Cardiac muscle cell (in vitro differentiated cells and primary cell): Measurements from ENCODE around the gene NTSR1. TPM values are rescaled to one million over a fixed set of nuclear protein-coding genes. Genes with fewer than 3 reads are reported as not detected.

Source experiments
- DNase-seq, 2 donors: peaks; one replicate each; pipeline versions ENCODE4 v3.0.0 to v3.0.0-alpha.2; 2010 to 2017; ENCODE audit warnings: low read depth in 1 of 2, low spot score in 1 of 2
- H3K27ac ChIP-seq: fragments of 200-600 bp; sonication (generic); 2 replicates; pipeline ENCODE4 v1.5.1; 2016
- H3K27me3 ChIP-seq: fragments of 200-600 bp; sonication (generic); 2 replicates; pipeline ENCODE4 v1.6.0; 2016; ENCODE audit warnings: control low read depth
- H3K36me3 ChIP-seq: fragments of 200-600 bp; sonication (generic); 2 replicates; pipeline ENCODE4 v1.5.1; 2016; ENCODE audit warnings: control low read depth
- H3K4me1 ChIP-seq: fragments of 200-600 bp; sonication (generic); 2 replicates; pipeline ENCODE4 v1.8.1; 2017; ENCODE audit warnings: low read depth, mild to moderate bottlenecking, mixed run types
- H3K4me3 ChIP-seq: fragments of 200-600 bp; sonication (generic); 2 replicates; pipeline ENCODE4 v1.5.1; 2016; ENCODE audit warnings: mild to moderate bottlenecking
- H3K9me3 ChIP-seq: fragments of 200-600 bp; sonication (generic); 2 replicates; pipeline ENCODE4 v1.5.1; 2017; ENCODE audit warnings: low read depth, mild to moderate bottlenecking, control low read depth
- CTCF ChIP-seq: IDR thresholded peaks from 2 replicates; pipeline ENCODE4 v1.5.1; 2012; ENCODE audit warnings: low read depth, mild to moderate bottlenecking, low read length
- polyA plus RNA-seq: library from polyadenylated mRNA; unstranded; fragments of >200 nt; fragmentation: Nextera tagmentation; extraction: Ambion mirVana; gene quantifications from 2 replicates; pipeline ENCODE4 v1.2.1, GENCODE V29; 2016
- total RNA-seq: library from RNA; depleted of rRNA; stranded (reverse); fragments of >200 nt; gene quantifications from 2 replicates; pipeline ENCODE4 v1.2.3, GENCODE V29; 2016

Gene NTSR1
- total and polyA plus RNA-seq, 2 experiments from 2014 or later, result 0.03 TPM; not detected in 1

- Histone ChIP-seq H3K36me3 (peaks cover 18% of the 10 kb centered on the region), H3K9me3 (no peaks in the 10 kb centered on the region), H3K27me3 (no peaks in the 10 kb centered on the region), H3K4me1 (peaks cover 5% of the 10 kb centered on the region), H3K27ac (peak overlapping the region; percentile 2), H3K4me3 (peak overlapping the region; percentile 91)
- TF ChIP-seq CTCF, result no peak
- DNase-seq, result peak; percentile 56 to 76
Observed at GRCh38 chr20:62795023-62795761, 86.6 kb downstream of the NTSR1 start.

- no peaks in the 10 kb centered on the region for H3K9me3 ChIP-seq
- peaks cover 23% of the 10 kb centered on the region for H3K36me3 ChIP-seq
- no peaks in the 10 kb centered on the region for H3K27me3 ChIP-seq
- no peak for TF ChIP-seq CTCF
- H3K4me1 ChIP-seq, result peaks cover 3% of the 10 kb centered on the region
- peak overlapping the region; percentile 91 for H3K4me3 ChIP-seq
- H3K27ac ChIP-seq, result no peak overlapping the region
- no peak for DNase-seq
Observed at GRCh38 chr20:62796699-62797491, 88.3 kb downstream of the NTSR1 start.

- no peak for DNase-seq
- H3K4me1 ChIP-seq, result peaks cover 3% of the 10 kb centered on the region
- no peak overlapping the region for H3K4me3 ChIP-seq
- H3K27ac ChIP-seq, result no peak overlapping the region
- peaks cover 23% of the 10 kb centered on the region for H3K36me3 ChIP-seq
- no peaks in the 10 kb centered on the region for H3K27me3 ChIP-seq
- no peak for TF ChIP-seq CTCF
- H3K9me3 ChIP-seq, result no peaks in the 10 kb centered on the region
Observed at GRCh38 chr20:62797671-62798532, 89.3 kb downstream of the NTSR1 start.

GRCh38 chr20:62799036-62799435 is 90.4 kb downstream of the NTSR1 start:
- H3K4me1 ChIP-seq, result peaks cover 3% of the 10 kb centered on the region
- H3K36me3 ChIP-seq, result peaks cover 23% of the 10 kb centered on the region
- no peak overlapping the region for H3K4me3 ChIP-seq
- H3K27ac ChIP-seq, result no peak overlapping the region
- no peaks in the 10 kb centered on the region for H3K27me3 ChIP-seq
- DNase-seq, result no peak
- no peaks in the 10 kb centered on the region for H3K9me3 ChIP-seq
- TF ChIP-seq CTCF, result no peak

GRCh38 chr20:62799459-62799858 is 90.8 kb downstream of the NTSR1 start:
- DNase-seq, result no peak
- TF ChIP-seq CTCF, result no peak
- Histone ChIP-seq H3K9me3 (no peaks in the 10 kb centered on the region), H3K27ac (no peak overlapping the region), H3K4me1 (peaks cover 3% of the 10 kb centered on the region), H3K27me3 (no peaks in the 10 kb centered on the region), H3K36me3 (peaks cover 23% of the 10 kb centered on the region), H3K4me3 (no peak overlapping the region)
